H1 (cell line): ENCODE measurements around the gene COQ10B. TPM values are rescaled to one million over a fixed set of nuclear protein-coding genes. Genes with fewer than 3 reads are reported as not detected.

ENCODE experiments used
- CHD7 ChIP-seq: fragments of 300-600 bp; sonication (generic); IDR thresholded peaks from 2 replicates; pipeline ENCODE4 v1.7.1; 2012; ENCODE audit warnings: low read length, moderate library complexity, mild to moderate bottlenecking, inconsistent platforms; ENCODE audit not compliant: insufficient replicate concordance
- CTBP2 ChIP-seq: IDR thresholded peaks from 2 replicates; pipeline ENCODE4 v1.7.0; 2011; ENCODE audit warnings: borderline replicate concordance, mild to moderate bottlenecking, moderate library complexity, mixed read lengths, low read length; ENCODE audit not compliant: insufficient read depth, insufficient read length
- CTCF ChIP-seq, 3 experiments: IDR thresholded peaks; 1 replicate in 2 of 3; 2 replicates in 1 of 3; pipeline versions ENCODE4 v1.5.1 to v1.6.1; 2011; ENCODE audit warnings: low read length in 3 of 3, mild to moderate bottlenecking in 3 of 3, inconsistent platforms in 2 of 3, low read depth in 1 of 3, moderate library complexity in 1 of 3; ENCODE audit not compliant: insufficient read depth in 1 of 3; ENCODE audit errors: control extremely low read depth in 1 of 3
- PHF8 ChIP-seq: fragments of 200-600 bp; sonication (generic); conservative IDR thresholded peaks from 2 replicates; pipeline ENCODE4 v1.7.1; 2012; ENCODE audit warnings: low read depth, mild to moderate bottlenecking, inconsistent platforms, low read length, moderate library complexity
- POU5F1 ChIP-seq: IDR thresholded peaks from 2 replicates; pipeline ENCODE4 v1.6.1; 2011; ENCODE audit warnings: low read depth, mild to moderate bottlenecking, low read length, moderate library complexity
- TAF7 ChIP-seq: optimal IDR thresholded peaks from 2 replicates; pipeline ENCODE3; 2011; ENCODE audit warnings: low read depth, mild to moderate bottlenecking, inconsistent platforms, low read length, moderate library complexity, borderline replicate concordance
- TCF12 ChIP-seq: IDR thresholded peaks from 2 replicates; pipeline ENCODE4 v1.6.1; 2011; ENCODE audit warnings: low read depth, mild to moderate bottlenecking, low read length
- polyA plus RNA-seq, 7 experiments: library from polyadenylated mRNA; depleted of rRNA in 3 of 7; stranded (reverse) in 5 of 7; unstranded in 2 of 7; fragments of >200 nt in 5 of 7; fragments of 200-250 nt in 2 of 7; gene quantifications; 1 replicate in 5 of 7; 2 replicates in 1 of 7; 4 replicates in 1 of 7; pipeline versions ENCODE4 v1.2.1 to v1.2.3, GENCODE V29; 2011 to 2013; ENCODE audit warnings: missing spikeins in 2 of 7, mixed read lengths in 2 of 7
- total RNA-seq: library from RNA; stranded (reverse); fragmentation: NEBNext Ultra II Directional; extraction: Animal tissue kit (Norgen Biotek cat#: 25700); gene quantifications from 2 replicates; pipeline ENCODE4 v1.2.1, GENCODE V29; 2021

COQ10B gene
- total and polyA plus RNA-seq, 2 of the 8 experiments (the other 6 are each of a cell fraction or from before 2014, with no cell fraction given) = 1.9 to 17.3 TPM

- TF ChIP-seq CHD7 (no peak), PHF8 (no peak), TAF7 (no peak), CTBP2 (no peak), POU5F1 (no peak), TCF12 (no peak), CTCF (IDR thresholded peaks at IDR 0.05; ENCODE audit: control extremely low read depth in 1 of 3, insufficient read depth in 1 of 3, low read depth in 1 of 3, low read length in 3 of 3) (no peak)
Observed at GRCh38 chr2:197477797-197478196, 24.4 kb downstream of the COQ10B start (continued).
